ENCODE measurements around the gene ACKR2. TPM values are rescaled to one million over a fixed set of nuclear protein-coding genes. Genes with fewer than 3 reads are reported as not detected.
A peak's percentile ranks its signal among the peaks of the same experiment; 100 is the strongest.

Gene ACKR2
- total and polyA plus RNA-seq, 8 donors: 0.77 to 7.9 (median 2.0) TPM

GRCh38 chr3:42904076-42904475, 94.8 kb downstream of the ACKR2 start:
- no peak for DNase-seq
- no peak for ATAC-seq
- peaks cover 0 to 16% of the 10 kb centered on the region in 2 donors for H3K27me3 ChIP-seq
- intact Hi-C loops (cut with DNase I): no loop called here
- no peaks in the 10 kb centered on the region for H3K36me3 ChIP-seq
- peaks cover 0 to 15% of the 10 kb centered on the region in 2 donors for H3K4me1 ChIP-seq
- H3K27ac ChIP-seq: no peak overlapping the region
- no peak for TF ChIP-seq CTCF (IDR thresholded peaks at IDR 0.05)
- H3K9me3 ChIP-seq: no peaks in the 10 kb centered on the region
- no peak overlapping the region for H3K4me3 ChIP-seq

DNA sequence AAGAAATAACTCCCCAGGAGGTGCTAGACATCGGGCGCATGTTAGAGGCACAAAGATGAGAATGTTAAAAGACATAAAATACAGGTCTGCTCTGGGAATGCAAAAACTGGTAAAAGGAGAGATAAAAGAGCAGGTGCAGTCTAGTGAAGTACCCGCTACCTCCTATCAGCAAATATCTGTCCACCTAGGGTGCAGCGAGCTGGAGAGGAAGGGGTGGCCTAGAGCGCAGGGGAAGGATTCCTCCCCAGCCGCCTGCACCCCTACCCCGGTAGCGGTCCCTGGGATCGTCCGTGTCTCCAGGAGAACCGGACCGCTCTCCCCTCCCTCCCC, 96.5 kb downstream of the ACKR2 start:
- H3K27ac ChIP-seq: peak overlapping the region in 1 of 2 donors; percentile 50
- H3K36me3 ChIP-seq: peaks cover 0 to 12% of the 10 kb centered on the region in 2 donors
- peaks cover 0 to 16% of the 10 kb centered on the region in 2 donors for H3K27me3 ChIP-seq
- intact Hi-C loops (cut with DNase I): no loop called here
- peak overlapping the region; percentile 52 to 71 for H3K4me3 ChIP-seq
- TF ChIP-seq CTCF (IDR thresholded peaks at IDR 0.05): no peak
- H3K4me1 ChIP-seq: peaks cover 0 to 15% of the 10 kb centered on the region in 2 donors
- ATAC-seq (no peak), DNase-seq (no peak)
- peaks cover 0 to 5% of the 10 kb centered on the region in 2 donors for H3K9me3 ChIP-seq

DNA sequence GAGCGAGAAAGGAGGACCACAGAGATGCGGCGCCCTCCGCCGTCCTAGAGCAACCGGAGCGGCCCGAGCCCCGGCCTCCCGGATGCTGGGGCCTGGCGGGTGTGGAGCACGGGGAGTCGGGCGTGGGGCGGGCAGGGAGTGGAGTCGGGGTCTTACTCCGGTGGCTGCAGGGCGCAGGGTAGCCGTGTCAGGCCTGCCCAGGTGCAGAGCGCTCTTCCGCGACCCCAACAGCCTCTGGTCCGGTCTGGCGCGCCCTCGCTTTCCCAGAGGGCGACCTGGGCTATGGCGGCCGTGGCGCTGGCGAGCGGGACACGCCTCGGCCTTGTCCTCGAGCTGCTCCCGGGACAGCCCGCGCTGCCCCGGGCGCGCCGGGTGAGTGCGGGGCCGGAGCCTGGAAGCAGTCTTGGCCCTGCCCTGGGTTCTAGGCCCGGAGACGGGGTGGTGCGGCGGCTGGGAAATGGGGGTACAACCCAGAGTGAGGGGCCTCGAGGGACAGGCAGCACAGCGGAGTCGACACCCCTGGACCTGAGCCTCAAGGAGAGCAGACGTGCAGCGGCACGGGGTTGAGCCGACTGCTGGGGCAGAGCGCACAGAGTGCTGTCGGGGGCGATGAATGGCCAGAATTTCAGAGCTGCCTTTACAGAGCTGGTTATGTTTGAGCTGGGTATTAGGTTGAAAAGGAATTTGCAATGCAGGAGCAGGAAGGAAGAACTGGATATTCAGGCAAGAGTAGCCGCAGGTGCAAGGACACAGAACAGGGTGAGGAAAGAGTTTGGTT, 97.0 kb downstream of the ACKR2 start, which contains the start of gene ZNF662:
ZNF662 (plus strand) TSS at position 73 of the 778 bp plus-strand sequence. CDS start 1,973 bp downstream, outside the sequence.
- Histone ChIP-seq H3K4me3 (peak within 1 kb of the TSS; percentile 52 to 71), H3K9me3 (peaks cover 0 to 9% of the 10 kb centered on the region in 2 donors), H3K36me3 (peaks cover 0 to 18% of the 10 kb centered on the region in 2 donors), H3K27me3 (peaks cover 0 to 16% of the 10 kb centered on the region in 2 donors), H3K4me1 (peaks cover 0 to 15% of the 10 kb centered on the region in 2 donors), H3K27ac (peak within 1 kb of the TSS in 1 of 2 donors; percentile 50)
- peak; percentile 92 for ATAC-seq
- TF ChIP-seq CTCF (IDR thresholded peaks at IDR 0.05): no peak
- intact Hi-C loops (cut with DNase I): no loop called here
- DNase-seq: peak; percentile 40 to 84 (median 57)

DNA sequence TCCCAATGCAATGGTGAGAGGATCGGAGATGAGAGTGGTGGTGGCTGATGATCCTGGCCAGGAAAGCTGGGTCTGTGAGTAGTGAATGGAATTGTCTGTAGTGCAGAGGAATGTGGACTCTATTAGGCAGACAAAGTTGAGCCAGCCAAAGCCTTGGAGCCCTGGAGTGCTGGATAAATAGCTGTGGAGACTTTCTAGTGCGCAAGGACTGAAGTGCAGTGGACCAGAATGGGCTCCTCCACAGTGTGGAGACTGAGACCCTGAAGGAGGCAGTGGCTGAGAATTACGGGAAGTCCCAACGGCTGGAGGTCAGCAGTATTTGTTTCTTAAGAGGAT, 97.6 kb downstream of the ACKR2 start:
- intact Hi-C loops (cut with DNase I): no loop called here
- DNase-seq (peak in 1 of 4 donors; percentile 17), ATAC-seq (peak; percentile 21)
- peaks cover 0 to 16% of the 10 kb centered on the region in 2 donors for H3K27me3 ChIP-seq
- peaks cover 0 to 14% of the 10 kb centered on the region in 2 donors for H3K9me3 ChIP-seq
- peak overlapping the region; percentile 52 to 71 for H3K4me3 ChIP-seq
- H3K4me1 ChIP-seq: peaks cover 0 to 15% of the 10 kb centered on the region in 2 donors
- no peak overlapping the region for H3K27ac ChIP-seq
- no peak for TF ChIP-seq CTCF (IDR thresholded peaks at IDR 0.05)
- H3K36me3 ChIP-seq: peaks cover 0 to 23% of the 10 kb centered on the region in 2 donors

- H3K36me3 ChIP-seq: peaks cover 0 to 34% of the 10 kb centered on the region in 2 donors
- ATAC-seq: no peak
- peaks cover 0 to 15% of the 10 kb centered on the region in 2 donors for H3K4me1 ChIP-seq
- H3K27ac ChIP-seq: no peak overlapping the region
- TF ChIP-seq CTCF (IDR thresholded peaks at IDR 0.05): no peak
- DNase-seq: no peak
- H3K27me3 ChIP-seq: peaks cover 0 to 16% of the 10 kb centered on the region in 2 donors
- intact Hi-C loops (cut with DNase I): no loop called here
- H3K9me3 ChIP-seq: peaks cover 0 to 26% of the 10 kb centered on the region in 2 donors
- no peak overlapping the region for H3K4me3 ChIP-seq
Measured at GRCh38 chr3:42908675-42909074, 99.4 kb downstream of the ACKR2 start.
